Placental pericyte (primary cell): ENCODE data around the gene OR56B4. TPM values are rescaled to one million over a fixed set of nuclear protein-coding genes. Genes with fewer than 3 reads are reported as not detected.

Experiments
- total RNA-seq: library from RNA; depleted of rRNA; stranded (reverse); fragments of >200 nt; gene quantifications from 2 replicates; pipeline ENCODE4 v1.2.3, GENCODE V29; 2012

Gene OR56B4, protein sequence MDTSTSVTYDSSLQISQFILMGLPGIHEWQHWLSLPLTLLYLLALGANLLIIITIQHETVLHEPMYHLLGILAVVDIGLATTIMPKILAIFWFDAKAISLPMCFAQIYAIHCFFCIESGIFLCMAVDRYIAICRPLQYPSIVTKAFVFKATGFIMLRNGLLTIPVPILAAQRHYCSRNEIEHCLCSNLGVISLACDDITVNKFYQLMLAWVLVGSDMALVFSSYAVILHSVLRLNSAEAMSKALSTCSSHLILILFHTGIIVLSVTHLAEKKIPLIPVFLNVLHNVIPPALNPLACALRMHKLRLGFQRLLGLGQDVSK
- not detected in 2 replicates for total RNA-seq

GRCh38 chr11:6107384-6107783, at the start of gene OR56B4:
OR56B4 (plus strand) TSS chr11:6107684; CDS start chr11:6107779, 95 bp downstream.

Other genes with a start within 250 kb of the OR56B4 start
- gene OR52E8, start 250.0 kb upstream of the OR56B4 start, total RNA-seq = 1.0 TPM in 1 of 2 replicates, not detected in the other
- gene OR52E4, start 227.1 kb upstream of the OR56B4 start, total RNA-seq = not detected in 2 replicates
- gene OR52E5, start 214.5 kb upstream of the OR56B4 start, total RNA-seq = not detected in 2 replicates
- gene OR56A3, start 165.4 kb upstream of the OR56B4 start, total RNA-seq = not detected in 2 replicates
- not detected in 2 replicates for gene OR56A5, start 139.2 kb upstream of the OR56B4 start, total RNA-seq
- not detected in 2 replicates for gene OR52L1, start 120.7 kb upstream of the OR56B4 start, total RNA-seq
- gene OR56A4, start 100.7 kb upstream of the OR56B4 start, total RNA-seq = not detected in 2 replicates
- under 0.01 TPM in 1 of 2 replicates, not detected in the other for gene OR56A1, start 76.9 kb upstream of the OR56B4 start, total RNA-seq
- gene OR52B2, start 62.6 kb downstream of the OR56B4 start, total RNA-seq = not detected in 2 replicates
- not detected in 2 replicates for gene OR52W1, start 91.5 kb downstream of the OR56B4 start, total RNA-seq
- not detected in 2 replicates for gene C11orf42, start 97.9 kb downstream of the OR56B4 start, total RNA-seq
- 24.9 and 36.5 TPM in 2 replicates for gene FHIP1B, start 127.0 kb downstream of the OR56B4 start, total RNA-seq
- gene CNGA4, start 131.4 kb downstream of the OR56B4 start, total RNA-seq = 0.44 TPM in 1 of 2 replicates, not detected in the other
- gene CCKBR, start 152.2 kb downstream of the OR56B4 start, total RNA-seq = not detected in 2 replicates
- gene CAVIN3, start 212.8 kb downstream of the OR56B4 start, total RNA-seq = 357 and 444 TPM in 2 replicates